HepG2 (cell line): ENCODE measurements around the gene PDCL3. TPM values are rescaled to one million over a fixed set of nuclear protein-coding genes. Genes with fewer than 3 reads are reported as not detected.

ENCODE experiments used
- ATAC-seq: fragments of 200-7000 bp; cut with Tn5 transposase; 3 replicates; pipeline ENCODE4 v1.9.1; 2020; ENCODE audit warnings: mild to moderate bottlenecking, moderate library complexity
- BruUV-seq: library from RNA; stranded (reverse); fragments of 400-500 nt; replicated peaks from 2 replicates; lab custom pipeline; 2021; lab: Mats Ljungman, UMichigan
- CTCF ChIA-PET: fragments of 300-600 bp; formaldehyde crosslinking; extraction: SDS; loops from one replicate; lab custom pipeline; 2021; ENCODE audit warnings: low total read pairs, inconsistent platforms, low intra/inter-chr PET ratio; lab: Yijun Ruan, JAX
- POLR2A ChIA-PET: fragments of 350-600 bp; sonication (Branson Sonifier 250); formaldehyde crosslinking; loops from one replicate; lab custom pipeline; 2020; ENCODE audit warnings: antibody characterized with exemption, inconsistent platforms; lab: Yijun Ruan, JAX
- DNase-seq: peaks from one replicate; pipeline ENCODE4 v3.0.0-alpha.2; 2015; ENCODE audit warnings: low spot score
- FAIRE-seq: peaks from 3 replicates; lab custom pipeline; 2011; peaks lifted over from hg19 to GRCh38; lab: Jason Lieb, UNC
- H2AFZ ChIP-seq: one replicate; pipeline ENCODE4 v1.6.1; 2011; ENCODE audit warnings: low read length, inconsistent platforms
- H3K27ac ChIP-seq: fragments of 300-600 bp; 3 replicates; pipeline ENCODE4 v1.8.0; 2011; ENCODE audit warnings: mixed run types, mild to moderate bottlenecking, mixed read lengths, low read length, inconsistent platforms; ENCODE audit not compliant: insufficient read depth; ENCODE audit errors: extremely low read length
- H3K27me3 ChIP-seq, 2 experiments: fragments of 200-600 bp in 1 of 2; 2 replicates in 1 of 2; 3 replicates in 1 of 2; pipeline versions ENCODE4 v1.6.0 to v1.8.0; 2011; ENCODE audit warnings: low read length in 2 of 2, mild to moderate bottlenecking in 2 of 2, moderate library complexity in 2 of 2, inconsistent platforms in 1 of 2; ENCODE audit not compliant: insufficient read depth in 2 of 2, control insufficient read depth in 1 of 2
- H3K36me3 ChIP-seq, 2 experiments: fragments of 200-600 bp in 1 of 2; replicated peaks in 1 of 2; 2 replicates in 1 of 2; 3 replicates in 1 of 2; pipeline versions ENCODE4 v1.5.1 to v1.8.0; 2011; ENCODE audit warnings: low read length in 2 of 2, inconsistent platforms in 1 of 2; ENCODE audit not compliant: insufficient read depth in 2 of 2, control insufficient read depth in 1 of 2
- H3K4me1 ChIP-seq: 2 replicates; pipeline ENCODE4 v1.5.1; 2012; ENCODE audit warnings: low read length, inconsistent platforms; ENCODE audit not compliant: insufficient read depth
- H3K4me2 ChIP-seq: 2 replicates; pipeline ENCODE4 v1.6.0; 2011; ENCODE audit warnings: low read depth, low read length, inconsistent platforms
- H3K4me3 ChIP-seq, 3 experiments: fragments of 200-600 bp in 1 of 3; sonication (generic), shearing (Covaris generic) in 1 of 3; replicated peaks in 1 of 3; 2 replicates each; pipeline ENCODE4 v1.5.1; 2011 to 2016; ENCODE audit warnings: low read length in 3 of 3, inconsistent platforms in 2 of 3, low read depth in 2 of 3, mild to moderate bottlenecking in 2 of 3, control low read depth in 1 of 3, mixed read lengths in 1 of 3; ENCODE audit not compliant: insufficient read depth in 1 of 3
- H3K79me2 ChIP-seq: one replicate; pipeline ENCODE4 v1.6.1; 2011; ENCODE audit warnings: low read length, inconsistent platforms; ENCODE audit not compliant: insufficient read depth
- H3K9ac ChIP-seq: 2 replicates; pipeline ENCODE4 v1.6.0; 2011; ENCODE audit warnings: mild to moderate bottlenecking, low read depth, low read length, inconsistent platforms; ENCODE audit not compliant: insufficient read depth
- H3K9me3 ChIP-seq: 2 replicates; pipeline ENCODE4 v1.5.1; 2012; ENCODE audit warnings: mild to moderate bottlenecking, low read length
- H4K20me1 ChIP-seq: 2 replicates; pipeline ENCODE4 v1.6.0; 2011; ENCODE audit warnings: inconsistent platforms, mild to moderate bottlenecking, low read length, moderate library complexity; ENCODE audit not compliant: insufficient read depth
- CEBPG ChIP-seq: IDR thresholded peaks from 2 replicates; pipeline ENCODE4 v1.6.1; 2016
- ELF3 ChIP-seq: IDR thresholded peaks from 2 replicates; pipeline ENCODE4 v1.6.1; 2016; ENCODE audit warnings: missing genetic modification reagents, missing compliant biosample characterization
- MIXL1 ChIP-seq: IDR thresholded peaks from 2 replicates; pipeline ENCODE4 v1.6.1; 2016
- RARA ChIP-seq: IDR thresholded peaks from 2 replicates; pipeline ENCODE4 v1.6.1; 2016; ENCODE audit warnings: missing genetic modification reagents, missing compliant biosample characterization
- SAP130 ChIP-seq: IDR thresholded peaks from 2 replicates; pipeline ENCODE4 v1.6.1; 2016; ENCODE audit warnings: low read depth
- ZNF17 ChIP-seq: sonication (generic); formaldehyde crosslinking; IDR thresholded peaks from 2 replicates; pipeline ENCODE4 v1.5.0; 2020; ENCODE audit warnings: mild to moderate bottlenecking, missing genetic modification reagents
- ZNF251 ChIP-seq: sonication (generic); formaldehyde crosslinking; IDR thresholded peaks from 2 replicates; pipeline ENCODE4 v1.9.0; 2021; ENCODE audit warnings: mild to moderate bottlenecking, missing genetic modification reagents
- ZNF883 ChIP-seq: sonication (generic); formaldehyde crosslinking; IDR thresholded peaks from 2 replicates; pipeline ENCODE4 v1.5.1; 2020; ENCODE audit warnings: mild to moderate bottlenecking, missing genetic modification reagents; ENCODE audit errors: not compliant biosample characterization
- WGBS: methylation state at CpG from one replicate; pipeline ENCODE4 v1.1.6; 2017; ENCODE audit warnings: low lambda C conversion rate; 5-methylcytosine and 5-hydroxymethylcytosine counted together
- in situ Hi-C: cut with HindIII; loops from 2 replicates; pipeline ENCODE4 v1.10.0; 2017; ENCODE audit warnings: low pct_unique_long_range_greater_than_20kb; ENCODE audit not compliant: extremely low pct_ligation_motif_present
- intact Hi-C: fragments of 100-400 bp; cut with micrococcal nuclease; formaldehyde crosslinking; loops from one replicate; pipeline ENCODE4 v1.10.0; 2022; ENCODE audit not compliant: unreplicated experiment
- polyA plus RNA-seq, 8 experiments: library from polyadenylated mRNA; depleted of rRNA in 3 of 8; stranded (reverse) in 7 of 8; unstranded in 1 of 8; fragments of >200 nt; fragmentation: Illumina TruSeq in 4 of 8; extraction: Trizol in 4 of 8; gene quantifications; 2 replicates each; pipeline versions ENCODE4 v1.2.1 to v1.2.3, GENCODE V29; 2011 to 2016; ENCODE audit warnings: low read depth in 4 of 8, missing spikeins in 1 of 8, mixed read lengths in 1 of 8; ENCODE audit not compliant: insufficient read depth in 1 of 8
- total RNA-seq, 5 experiments: library from RNA; depleted of rRNA; stranded (reverse); fragments of >200 nt; fragmentation: Illumina TruSeq; extraction: Trizol; gene quantifications; 2 replicates each; pipeline ENCODE4 v1.2.3, GENCODE V29; 2016; ENCODE audit warnings: low read depth in 1 of 5
- TF ChIP-seq, protein P1 (sequence below): IDR thresholded peaks from 2 replicates; pipeline ENCODE4 v1.4.0; 2020; ENCODE audit warnings: mild to moderate bottlenecking, missing genetic modification reagents
- TF ChIP-seq, protein P2 (sequence below): sonication (generic); formaldehyde crosslinking; IDR thresholded peaks from 2 replicates; pipeline ENCODE4 v1.4.0; 2020; ENCODE audit warnings: missing genetic modification reagents
- TF ChIP-seq, protein P3 (sequence below): sonication (generic); formaldehyde crosslinking; IDR thresholded peaks from 2 replicates; pipeline ENCODE4 v1.4.0; 2020; ENCODE audit warnings: mild to moderate bottlenecking, missing genetic modification reagents
- TF ChIP-seq, protein P4 (sequence below): IDR thresholded peaks from 2 replicates; pipeline ENCODE4 v1.6.1; 2016; ENCODE audit warnings: low read depth
- TF ChIP-seq, protein P5 (sequence below): sonication (generic); formaldehyde crosslinking; IDR thresholded peaks from 2 replicates; pipeline ENCODE4 v1.4.0; 2020; ENCODE audit warnings: missing genetic modification reagents, borderline replicate concordance
- TF ChIP-seq, protein P6 (sequence below): sonication (generic); formaldehyde crosslinking; conservative IDR thresholded peaks from 2 replicates; pipeline ENCODE4 v1.4.0; 2020; ENCODE audit warnings: missing genetic modification reagents

Gene PDCL3
- total and polyA plus RNA-seq, 2 of the 13 experiments (the other 11 are each of a cell fraction or from before 2014, with no cell fraction given), result 14.4 to 24.4 TPM

DNA sequence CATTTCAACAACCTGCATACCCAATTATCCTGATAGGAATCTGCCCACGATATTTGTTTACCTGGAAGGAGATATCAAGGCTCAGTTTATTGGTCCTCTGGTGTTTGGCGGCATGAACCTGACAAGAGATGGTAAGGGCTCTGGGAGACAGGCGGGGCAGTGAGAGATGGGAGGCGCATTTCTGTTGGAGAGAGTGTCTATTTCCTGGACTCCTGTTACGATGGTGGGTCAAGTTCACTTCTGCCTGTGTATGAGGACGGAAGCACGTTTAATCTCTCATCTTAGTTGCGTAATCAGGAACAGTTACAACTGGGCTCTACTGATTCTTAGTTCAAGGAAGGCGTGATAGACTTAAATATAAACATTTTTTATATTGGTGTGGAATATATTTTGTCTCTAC lies 8.9 kb downstream of the PDCL3 start:
- no peak overlapping the region for H3K27ac ChIP-seq
- no peak for TF ChIP-seq ZNF251 (CRISPR knock-in tag)
- TF ChIP-seq RARA, result peak; percentile 73
- TF ChIP-seq ELF3 (CRISPR knock-in tag), result 0 out of 2 replicates have a peak, but pooled peaks have one; percentile 28
- no peak for TF ChIP-seq ZNF17 (CRISPR knock-in tag)
- TF ChIP-seq, protein P1, sequence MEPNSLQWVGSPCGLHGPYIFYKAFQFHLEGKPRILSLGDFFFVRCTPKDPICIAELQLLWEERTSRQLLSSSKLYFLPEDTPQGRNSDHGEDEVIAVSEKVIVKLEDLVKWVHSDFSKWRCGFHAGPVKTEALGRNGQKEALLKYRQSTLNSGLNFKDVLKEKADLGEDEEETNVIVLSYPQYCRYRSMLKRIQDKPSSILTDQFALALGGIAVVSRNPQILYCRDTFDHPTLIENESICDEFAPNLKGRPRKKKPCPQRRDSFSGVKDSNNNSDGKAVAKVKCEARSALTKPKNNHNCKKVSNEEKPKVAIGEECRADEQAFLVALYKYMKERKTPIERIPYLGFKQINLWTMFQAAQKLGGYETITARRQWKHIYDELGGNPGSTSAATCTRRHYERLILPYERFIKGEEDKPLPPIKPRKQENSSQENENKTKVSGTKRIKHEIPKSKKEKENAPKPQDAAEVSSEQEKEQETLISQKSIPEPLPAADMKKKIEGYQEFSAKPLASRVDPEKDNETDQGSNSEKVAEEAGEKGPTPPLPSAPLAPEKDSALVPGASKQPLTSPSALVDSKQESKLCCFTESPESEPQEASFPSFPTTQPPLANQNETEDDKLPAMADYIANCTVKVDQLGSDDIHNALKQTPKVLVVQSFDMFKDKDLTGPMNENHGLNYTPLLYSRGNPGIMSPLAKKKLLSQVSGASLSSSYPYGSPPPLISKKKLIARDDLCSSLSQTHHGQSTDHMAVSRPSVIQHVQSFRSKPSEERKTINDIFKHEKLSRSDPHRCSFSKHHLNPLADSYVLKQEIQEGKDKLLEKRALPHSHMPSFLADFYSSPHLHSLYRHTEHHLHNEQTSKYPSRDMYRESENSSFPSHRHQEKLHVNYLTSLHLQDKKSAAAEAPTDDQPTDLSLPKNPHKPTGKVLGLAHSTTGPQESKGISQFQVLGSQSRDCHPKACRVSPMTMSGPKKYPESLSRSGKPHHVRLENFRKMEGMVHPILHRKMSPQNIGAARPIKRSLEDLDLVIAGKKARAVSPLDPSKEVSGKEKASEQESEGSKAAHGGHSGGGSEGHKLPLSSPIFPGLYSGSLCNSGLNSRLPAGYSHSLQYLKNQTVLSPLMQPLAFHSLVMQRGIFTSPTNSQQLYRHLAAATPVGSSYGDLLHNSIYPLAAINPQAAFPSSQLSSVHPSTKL (CRISPR knock-in tag), result peak; percentile 50
- TF ChIP-seq, protein P2, sequence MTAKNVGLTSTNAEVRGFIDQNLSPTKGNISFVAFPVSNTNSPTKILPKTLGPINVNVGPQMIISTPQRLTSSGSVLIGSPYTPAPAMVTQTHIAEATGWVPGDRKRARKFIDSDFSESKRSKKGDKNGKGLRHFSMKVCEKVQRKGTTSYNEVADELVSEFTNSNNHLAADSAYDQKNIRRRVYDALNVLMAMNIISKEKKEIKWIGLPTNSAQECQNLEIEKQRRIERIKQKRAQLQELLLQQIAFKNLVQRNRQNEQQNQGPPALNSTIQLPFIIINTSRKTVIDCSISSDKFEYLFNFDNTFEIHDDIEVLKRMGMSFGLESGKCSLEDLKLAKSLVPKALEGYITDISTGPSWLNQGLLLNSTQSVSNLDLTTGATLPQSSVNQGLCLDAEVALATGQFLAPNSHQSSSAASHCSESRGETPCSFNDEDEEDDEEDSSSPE (CRISPR knock-in tag), result no peak
- TF ChIP-seq, protein P3, sequence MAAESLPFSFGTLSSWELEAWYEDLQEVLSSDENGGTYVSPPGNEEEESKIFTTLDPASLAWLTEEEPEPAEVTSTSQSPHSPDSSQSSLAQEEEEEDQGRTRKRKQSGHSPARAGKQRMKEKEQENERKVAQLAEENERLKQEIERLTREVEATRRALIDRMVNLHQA (CRISPR knock-in tag), result no peak
- TF ChIP-seq, protein P4, sequence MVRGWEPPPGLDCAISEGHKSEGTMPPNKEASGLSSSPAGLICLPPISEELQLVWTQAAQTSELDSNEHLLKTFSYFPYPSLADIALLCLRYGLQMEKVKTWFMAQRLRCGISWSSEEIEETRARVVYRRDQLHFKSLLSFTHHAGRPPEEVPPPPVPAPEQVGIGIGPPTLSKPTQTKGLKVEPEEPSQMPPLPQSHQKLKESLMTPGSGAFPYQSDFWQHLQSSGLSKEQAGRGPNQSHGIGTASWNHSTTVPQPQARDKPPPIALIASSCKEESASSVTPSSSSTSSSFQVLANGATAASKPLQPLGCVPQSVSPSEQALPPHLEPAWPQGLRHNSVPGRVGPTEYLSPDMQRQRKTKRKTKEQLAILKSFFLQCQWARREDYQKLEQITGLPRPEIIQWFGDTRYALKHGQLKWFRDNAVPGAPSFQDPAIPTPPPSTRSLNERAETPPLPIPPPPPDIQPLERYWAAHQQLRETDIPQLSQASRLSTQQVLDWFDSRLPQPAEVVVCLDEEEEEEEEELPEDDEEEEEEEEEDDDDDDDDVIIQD (CRISPR knock-in tag), result peak; percentile 73; the same call in 1 of the 2 replicates
- no peak for TF ChIP-seq ZNF883 (CRISPR knock-in tag)
- TF ChIP-seq, protein P5, sequence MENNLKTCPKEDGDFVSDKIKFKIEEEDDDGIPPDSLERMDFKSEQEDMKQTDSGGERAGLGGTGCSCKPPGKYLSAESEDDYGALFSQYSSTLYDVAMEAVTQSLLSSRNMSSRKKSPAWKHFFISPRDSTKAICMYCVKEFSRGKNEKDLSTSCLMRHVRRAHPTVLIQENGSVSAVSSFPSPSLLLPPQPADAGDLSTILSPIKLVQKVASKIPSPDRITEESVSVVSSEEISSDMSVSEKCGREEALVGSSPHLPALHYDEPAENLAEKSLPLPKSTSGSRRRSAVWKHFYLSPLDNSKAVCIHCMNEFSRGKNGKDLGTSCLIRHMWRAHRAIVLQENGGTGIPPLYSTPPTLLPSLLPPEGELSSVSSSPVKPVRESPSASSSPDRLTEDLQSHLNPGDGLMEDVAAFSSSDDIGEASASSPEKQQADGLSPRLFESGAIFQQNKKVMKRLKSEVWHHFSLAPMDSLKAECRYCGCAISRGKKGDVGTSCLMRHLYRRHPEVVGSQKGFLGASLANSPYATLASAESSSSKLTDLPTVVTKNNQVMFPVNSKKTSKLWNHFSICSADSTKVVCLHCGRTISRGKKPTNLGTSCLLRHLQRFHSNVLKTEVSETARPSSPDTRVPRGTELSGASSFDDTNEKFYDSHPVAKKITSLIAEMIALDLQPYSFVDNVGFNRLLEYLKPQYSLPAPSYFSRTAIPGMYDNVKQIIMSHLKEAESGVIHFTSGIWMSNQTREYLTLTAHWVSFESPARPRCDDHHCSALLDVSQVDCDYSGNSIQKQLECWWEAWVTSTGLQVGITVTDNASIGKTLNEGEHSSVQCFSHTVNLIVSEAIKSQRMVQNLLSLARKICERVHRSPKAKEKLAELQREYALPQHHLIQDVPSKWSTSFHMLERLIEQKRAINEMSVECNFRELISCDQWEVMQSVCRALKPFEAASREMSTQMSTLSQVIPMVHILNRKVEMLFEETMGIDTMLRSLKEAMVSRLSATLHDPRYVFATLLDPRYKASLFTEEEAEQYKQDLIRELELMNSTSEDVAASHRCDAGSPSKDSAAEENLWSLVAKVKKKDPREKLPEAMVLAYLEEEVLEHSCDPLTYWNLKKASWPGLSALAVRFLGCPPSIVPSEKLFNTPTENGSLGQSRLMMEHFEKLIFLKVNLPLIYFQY, result no peak
- no peak for TF ChIP-seq MIXL1 (CRISPR knock-in tag)
- peak; percentile 46; the same call in 1 of the 2 replicates for TF ChIP-seq SAP130 (CRISPR knock-in tag)
- TF ChIP-seq, protein P6, sequence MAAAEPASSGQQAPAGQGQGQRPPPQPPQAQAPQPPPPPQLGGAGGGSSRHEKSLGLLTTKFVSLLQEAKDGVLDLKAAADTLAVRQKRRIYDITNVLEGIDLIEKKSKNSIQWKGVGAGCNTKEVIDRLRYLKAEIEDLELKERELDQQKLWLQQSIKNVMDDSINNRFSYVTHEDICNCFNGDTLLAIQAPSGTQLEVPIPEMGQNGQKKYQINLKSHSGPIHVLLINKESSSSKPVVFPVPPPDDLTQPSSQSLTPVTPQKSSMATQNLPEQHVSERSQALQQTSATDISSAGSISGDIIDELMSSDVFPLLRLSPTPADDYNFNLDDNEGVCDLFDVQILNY (CRISPR knock-in tag), result no peak
- TF ChIP-seq CEBPG (CRISPR knock-in tag), result peak; percentile 80

More for the DNA sequence above, 8.9 kb downstream of the PDCL3 start:
- DNase-seq (no peak), FAIRE-seq (peak; percentile 26), ATAC-seq (peak; percentile 70)
- intact Hi-C loops, result no loop called here
- Histone ChIP-seq H3K4me1 (peaks cover 24% of the 10 kb centered on the region), H3K9me3 (no peaks in the 10 kb centered on the region), H3K27me3 (no peaks in the 10 kb centered on the region), H3K9ac (no peak overlapping the region), H3K4me2 (no peak overlapping the region), H4K20me1 (no peaks in the 10 kb centered on the region), H3K4me3 (no peak overlapping the region), H2AFZ (no peak overlapping the region), H3K36me3 (peaks cover 4 to 48% of the 10 kb centered on the region in 2 experiments), H3K79me2 (no peaks in the 10 kb centered on the region)
- 77% methylated on average over 9 of the region's 9 CpGs for WGBS
- POLR2A ChIA-PET, result interaction anchor here (1.0 kb wide), 1 partner anchor 674 kb away, joined by 3 read pairs; no protein-coding TSS in a partner anchor
- in situ Hi-C loops, result no loop called here
- BruUV-seq, result no TSS peak
- CTCF ChIA-PET, result no interaction called here
